DOHH2 (cell line): ENCODE measurements around the gene H6PD.

Experiments used
- H3F3A ChIP-seq: fragments of 200-600 bp; sonication (generic), shearing (Covaris generic); 2 replicates; pipeline ENCODE4 v1.6.0; 2016; ENCODE audit warnings: antibody characterized with exemption, mild to moderate bottlenecking; ENCODE audit not compliant: control insufficient read depth, insufficient read depth
- H3K27ac ChIP-seq: fragments of 200-600 bp; sonication (generic); 2 replicates; pipeline ENCODE4 v1.5.1; 2014; ENCODE audit warnings: low read depth, mild to moderate bottlenecking, low read length, moderate library complexity
- H3K27me3 ChIP-seq: fragments of 200-600 bp; sonication (generic); 2 replicates; pipeline ENCODE4 v1.6.1; 2014; ENCODE audit warnings: mild to moderate bottlenecking, low read length, mixed read lengths; ENCODE audit not compliant: control insufficient read depth
- H3K36me3 ChIP-seq: fragments of 200-600 bp; sonication (generic); 2 replicates; pipeline ENCODE4 v1.6.1; 2014; ENCODE audit warnings: mild to moderate bottlenecking, low read length, moderate library complexity, mixed read lengths; ENCODE audit not compliant: control insufficient read depth
- H3K4me1 ChIP-seq: fragments of 200-600 bp; sonication (generic); 2 replicates; pipeline ENCODE4 v1.6.1; 2014; ENCODE audit warnings: mild to moderate bottlenecking, low read length, mixed read lengths; ENCODE audit not compliant: control insufficient read depth
- H3K4me2 ChIP-seq: fragments of 200-600 bp; sonication (generic); 2 replicates; pipeline ENCODE4 v1.6.0; 2014; ENCODE audit warnings: mild to moderate bottlenecking, low read length, moderate library complexity
- H3K4me3 ChIP-seq: fragments of 200-600 bp; sonication (generic); 2 replicates; pipeline ENCODE4 v1.5.1; 2014; ENCODE audit warnings: mild to moderate bottlenecking, low read length, mixed read lengths
- H3K79me2 ChIP-seq: fragments of 200-600 bp; sonication (generic); 2 replicates; pipeline ENCODE4 v1.6.1; 2014; ENCODE audit warnings: mild to moderate bottlenecking, low read length, mixed read lengths; ENCODE audit not compliant: control insufficient read depth
- H3K9me2 ChIP-seq: fragments of 200-600 bp; sonication (generic); replicated peaks from 2 replicates; pipeline ENCODE4 v1.6.1; 2014; ENCODE audit warnings: mild to moderate bottlenecking, low read length, mixed read lengths; ENCODE audit not compliant: control insufficient read depth
- H3K9me3 ChIP-seq: fragments of 200-600 bp; sonication (generic); 2 replicates; pipeline ENCODE4 v1.6.1; 2014; ENCODE audit warnings: antibody characterized with exemption, low read length, mixed read lengths; ENCODE audit not compliant: control insufficient read depth, insufficient read depth
- H4K20me1 ChIP-seq: fragments of 200-600 bp; sonication (generic); 2 replicates; pipeline ENCODE4 v1.6.0; 2014; ENCODE audit warnings: low read depth, mild to moderate bottlenecking, antibody characterized with exemption, low read length, moderate library complexity; ENCODE audit not compliant: control insufficient read depth, insufficient read depth
- EZH2phosphoT487 ChIP-seq: fragments of 200-600 bp; sonication (generic); IDR thresholded peaks from 2 replicates; pipeline ENCODE4 v1.6.1; 2017; ENCODE audit warnings: borderline replicate concordance, mild to moderate bottlenecking, antibody characterized with exemption, low read length, moderate library complexity, mixed read lengths
- TF ChIP-seq, protein P1 (sequence below): fragments of 200-600 bp; sonication (generic); IDR thresholded peaks from one replicate; pipeline ENCODE4 v1.5.1; 2014; ENCODE audit warnings: antibody characterized with exemption, mild to moderate bottlenecking, low read depth, low read length; ENCODE audit not compliant: poor library complexity, severe bottlenecking

H6PD gene

DNA sequence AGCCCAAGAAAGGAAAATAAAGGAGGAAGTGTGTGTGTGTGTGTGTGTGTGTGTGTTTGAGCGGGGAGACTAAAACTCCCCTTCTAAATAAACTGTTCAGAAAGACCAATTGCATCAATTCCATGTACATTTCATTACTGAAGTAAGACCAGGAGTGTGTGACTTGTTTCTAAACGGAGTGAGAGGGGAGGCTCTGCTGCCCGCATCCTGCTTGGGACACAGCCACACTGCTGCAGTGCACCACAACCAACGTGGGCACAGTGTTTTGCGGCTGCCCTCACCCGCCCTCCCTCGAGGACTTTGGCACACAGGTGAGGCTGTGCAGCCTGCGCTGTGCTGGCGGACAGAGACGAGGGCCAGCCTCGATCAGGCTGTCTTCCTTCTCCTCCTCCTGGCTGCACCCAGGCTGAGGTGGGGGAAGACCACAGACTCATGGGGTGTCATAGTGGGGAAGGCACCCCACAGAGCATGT lies 31.0 kb upstream of the H6PD start:
- Histone ChIP-seq H3K36me3 (no peaks in the 10 kb centered on the region), H3K4me2 (no peak overlapping the region), H3F3A (no peaks in the 10 kb centered on the region), H3K27ac (no peak overlapping the region), H3K9me3 (no peaks in the 10 kb centered on the region), H4K20me1 (no peaks in the 10 kb centered on the region), H3K4me3 (no peak overlapping the region), H3K9me2 (no peaks in the 10 kb centered on the region), H3K4me1 (peaks cover 15% of the 10 kb centered on the region), H3K79me2 (no peaks in the 10 kb centered on the region), H3K27me3 (peaks cover 75% of the 10 kb centered on the region)
- TF ChIP-seq, protein P1, sequence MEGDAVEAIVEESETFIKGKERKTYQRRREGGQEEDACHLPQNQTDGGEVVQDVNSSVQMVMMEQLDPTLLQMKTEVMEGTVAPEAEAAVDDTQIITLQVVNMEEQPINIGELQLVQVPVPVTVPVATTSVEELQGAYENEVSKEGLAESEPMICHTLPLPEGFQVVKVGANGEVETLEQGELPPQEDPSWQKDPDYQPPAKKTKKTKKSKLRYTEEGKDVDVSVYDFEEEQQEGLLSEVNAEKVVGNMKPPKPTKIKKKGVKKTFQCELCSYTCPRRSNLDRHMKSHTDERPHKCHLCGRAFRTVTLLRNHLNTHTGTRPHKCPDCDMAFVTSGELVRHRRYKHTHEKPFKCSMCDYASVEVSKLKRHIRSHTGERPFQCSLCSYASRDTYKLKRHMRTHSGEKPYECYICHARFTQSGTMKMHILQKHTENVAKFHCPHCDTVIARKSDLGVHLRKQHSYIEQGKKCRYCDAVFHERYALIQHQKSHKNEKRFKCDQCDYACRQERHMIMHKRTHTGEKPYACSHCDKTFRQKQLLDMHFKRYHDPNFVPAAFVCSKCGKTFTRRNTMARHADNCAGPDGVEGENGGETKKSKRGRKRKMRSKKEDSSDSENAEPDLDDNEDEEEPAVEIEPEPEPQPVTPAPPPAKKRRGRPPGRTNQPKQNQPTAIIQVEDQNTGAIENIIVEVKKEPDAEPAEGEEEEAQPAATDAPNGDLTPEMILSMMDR = no peak
- no peak for TF ChIP-seq EZH2phosphoT487

DNA sequence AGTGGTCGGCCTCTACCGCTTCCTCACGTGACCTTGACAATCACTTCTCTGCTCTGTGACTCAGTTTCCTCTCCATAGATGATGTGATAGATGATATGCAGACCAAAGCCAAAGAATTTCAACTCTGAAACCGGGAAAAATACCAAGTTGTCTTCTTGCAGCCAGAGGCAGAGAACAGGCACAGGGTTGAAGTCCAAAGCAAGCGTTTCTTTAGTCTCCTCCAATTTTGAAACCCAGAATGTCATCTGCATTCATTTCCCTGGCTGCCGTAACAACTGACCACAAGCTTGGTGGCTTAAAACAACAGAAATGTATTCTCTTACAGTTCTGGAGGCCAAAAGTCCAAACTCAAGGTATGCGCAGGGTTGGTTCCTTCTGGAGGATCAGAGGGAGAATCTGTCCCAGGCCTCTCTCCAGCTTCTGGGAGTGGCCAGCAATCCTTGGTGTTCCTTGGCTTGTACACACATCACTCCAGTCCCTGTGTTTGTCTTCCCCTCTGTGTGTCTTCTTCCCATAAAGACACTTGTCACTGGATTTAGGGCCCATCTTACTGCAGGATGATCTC lies 30.3 kb upstream of the H6PD start:
- H3K9me3 ChIP-seq = no peaks in the 10 kb centered on the region
- H4K20me1 ChIP-seq = no peaks in the 10 kb centered on the region
- H3K27me3 ChIP-seq = peaks cover 71% of the 10 kb centered on the region
- H3K9me2 ChIP-seq = no peaks in the 10 kb centered on the region
- no peak overlapping the region for H3K4me3 ChIP-seq
- no peaks in the 10 kb centered on the region for H3K36me3 ChIP-seq
- H3K27ac ChIP-seq = no peak overlapping the region
- H3K79me2 ChIP-seq = no peaks in the 10 kb centered on the region
- H3K4me2 ChIP-seq = no peak overlapping the region
- H3F3A ChIP-seq = no peaks in the 10 kb centered on the region
- peaks cover 15% of the 10 kb centered on the region for H3K4me1 ChIP-seq
- TF ChIP-seq, protein P1 = no peak
- TF ChIP-seq EZH2phosphoT487 = no peak

DNA sequence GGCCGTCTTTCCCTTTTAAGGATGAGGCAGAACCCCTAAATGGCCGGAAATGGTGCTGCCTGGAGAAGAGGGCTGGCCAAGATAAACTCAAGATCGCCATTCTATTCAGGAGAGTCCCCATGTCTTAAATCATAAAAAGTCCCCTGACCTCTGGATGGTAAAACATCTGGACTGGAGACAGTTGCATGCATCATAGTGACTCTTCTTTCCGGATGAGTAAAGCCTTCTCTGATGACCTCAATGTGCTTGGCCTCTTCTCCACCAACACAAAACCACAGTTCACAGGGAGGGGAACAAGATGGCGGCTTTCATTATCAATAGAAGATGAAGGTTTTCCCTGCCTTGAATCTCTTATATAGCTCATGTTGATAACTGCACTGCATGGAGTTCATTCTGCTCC lies 27.5 kb upstream of the H6PD start:
- Histone ChIP-seq H3K4me1 (no peaks in the 10 kb centered on the region; the same call in 1 of the 2 replicates), H3K4me2 (no peak overlapping the region), H3K9me3 (no peaks in the 10 kb centered on the region), H3F3A (no peaks in the 10 kb centered on the region), H3K4me3 (no peak overlapping the region), H3K27me3 (peaks cover 42% of the 10 kb centered on the region), H3K27ac (no peak overlapping the region), H3K79me2 (no peaks in the 10 kb centered on the region), H3K9me2 (no peaks in the 10 kb centered on the region), H4K20me1 (no peaks in the 10 kb centered on the region), H3K36me3 (no peaks in the 10 kb centered on the region)
- TF ChIP-seq EZH2phosphoT487 = no peak
- TF ChIP-seq, protein P1 = no peak
